ENCODE data around the gene MYL7.
A peak's percentile ranks its signal among the peaks of the same experiment; 100 is the strongest.
"Not testable (repeated sequence)": the region's sequence is repeated elsewhere in the genome, so short reads cannot be mapped to it uniquely, and the experiment has no call there.

Gene MYL7

GRCh38 chr7:44128721-44129582 lies 12.2 kb downstream of the MYL7 start:
- no peak for DNase-seq

DNA sequence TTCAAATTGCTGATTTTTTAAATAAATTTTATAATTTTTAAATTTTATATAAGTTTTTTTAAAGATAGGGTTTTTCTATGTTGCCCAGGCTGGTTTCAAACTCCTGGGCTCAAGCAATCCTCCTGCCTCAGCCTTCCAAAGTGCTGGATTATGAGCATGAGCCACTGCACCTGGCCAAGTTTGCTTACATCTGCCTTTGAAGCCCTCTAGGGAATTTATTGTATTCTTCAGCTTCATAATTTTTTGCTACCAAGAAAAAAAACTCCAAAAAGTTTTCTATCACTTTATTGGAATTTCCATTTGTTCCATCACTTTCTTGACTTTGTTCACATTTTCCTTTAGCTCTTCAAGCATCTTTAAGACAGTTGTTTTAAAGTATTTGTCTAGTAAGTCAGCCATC lies 14.0 kb downstream of the MYL7 start:
- no peak for DNase-seq

DNA sequence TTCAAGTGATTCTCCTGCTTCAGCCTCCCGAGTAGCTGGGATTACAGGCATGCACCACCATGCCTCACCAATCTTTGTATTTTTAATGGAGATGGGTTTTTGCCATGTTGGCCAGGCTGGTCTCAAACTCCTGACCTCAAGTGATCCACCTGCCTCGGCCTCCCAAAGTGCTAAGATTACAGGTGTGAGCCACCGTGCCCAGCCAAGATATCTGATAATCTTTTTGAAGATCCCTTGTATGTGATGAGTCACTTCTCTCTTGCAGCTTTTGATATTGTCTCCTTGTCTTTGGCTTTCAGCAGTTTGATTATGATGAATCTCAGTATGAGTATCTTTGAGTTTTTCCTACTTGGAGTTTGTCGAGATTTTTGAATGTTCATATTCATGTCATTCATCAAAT lies 14.6 kb downstream of the MYL7 start:
- DNase-seq: not testable (repeated sequence)

DNA sequence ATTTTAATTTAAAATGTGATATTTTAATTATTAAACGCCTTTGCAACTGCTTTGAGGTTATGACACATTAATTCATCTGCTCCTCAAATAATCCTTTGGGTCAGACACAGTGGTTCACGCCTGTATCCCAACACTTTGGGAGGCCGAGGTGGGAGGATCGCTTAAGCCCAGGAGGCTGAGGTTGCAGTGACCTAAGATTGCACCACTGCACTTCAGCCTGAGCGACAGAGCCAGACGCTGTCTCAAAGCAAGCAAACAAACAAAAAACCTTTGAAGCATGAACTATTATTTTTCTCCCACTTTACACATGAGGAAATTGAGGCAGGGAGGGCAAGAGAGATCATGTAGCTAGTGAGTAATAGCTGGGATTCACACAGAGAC lies 16.3 kb downstream of the MYL7 start:
- DNase-seq: no peak

GRCh38 chr7:44123190-44124003 lies 17.7 kb downstream of the MYL7 start, which contains the start of gene POLD2:
Gene POLD2, minus strand, starts transcription at chr7:44123548. Its CDS starts 1,495 bp downstream, at chr7:44122053.
- peak; percentile 85 for DNase-seq

- no peak for DNase-seq
Observed at GRCh38 chr7:44122529-44122928, 18.6 kb downstream of the MYL7 start.

DNA sequence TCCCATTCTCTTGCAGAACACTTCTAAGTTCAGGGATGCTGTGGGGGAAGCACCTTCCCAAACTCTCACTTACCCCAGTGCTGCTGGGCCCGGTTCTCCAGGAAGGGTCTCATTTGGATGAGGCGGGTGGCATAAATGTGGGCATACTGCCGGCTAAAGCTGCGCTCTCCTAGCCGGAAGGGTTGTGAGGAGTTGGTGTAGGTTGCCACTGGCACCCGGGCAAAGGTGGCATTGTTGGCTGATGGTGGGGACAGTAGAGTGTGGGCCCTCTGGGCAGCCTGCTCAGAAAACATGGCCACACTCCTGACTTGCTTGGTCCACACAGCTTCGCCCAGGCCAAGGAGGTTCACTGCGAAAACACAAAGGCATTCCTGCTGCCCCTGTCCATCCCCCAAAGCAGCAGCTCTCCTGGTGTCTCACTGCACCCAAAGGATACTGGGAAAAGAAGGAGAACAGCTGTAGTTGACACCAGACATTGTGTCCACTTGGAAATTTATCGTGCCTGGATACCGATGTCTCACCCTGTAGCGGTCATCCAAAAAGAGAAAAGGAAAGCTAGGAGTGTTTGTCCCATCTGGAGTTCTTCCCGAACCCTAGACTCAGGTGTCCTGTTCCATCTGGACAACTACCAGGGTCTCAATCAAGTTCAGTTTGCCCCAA lies 19.2 kb downstream of the MYL7 start:
- no peak for DNase-seq

DNA sequence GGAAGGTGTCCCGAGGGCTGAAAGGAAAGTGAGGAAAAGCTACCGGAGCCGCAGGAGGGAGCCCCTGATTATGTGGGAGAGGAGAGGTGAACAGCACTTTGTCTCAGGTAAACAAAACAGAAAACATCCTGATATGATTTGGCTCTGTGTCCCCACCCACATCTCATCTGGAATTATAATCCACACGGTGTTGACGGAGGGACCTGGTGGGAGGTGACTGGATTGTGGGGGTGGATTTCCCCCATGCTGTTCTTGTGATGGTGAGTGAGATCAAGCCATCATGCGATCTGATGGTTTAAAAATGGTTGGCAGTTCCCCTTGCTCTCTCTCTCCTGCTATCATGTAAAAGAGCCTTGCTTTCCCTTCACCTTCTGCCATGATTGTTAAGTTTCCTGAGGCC lies 20.7 kb downstream of the MYL7 start:
- DNase-seq: no peak

DNA sequence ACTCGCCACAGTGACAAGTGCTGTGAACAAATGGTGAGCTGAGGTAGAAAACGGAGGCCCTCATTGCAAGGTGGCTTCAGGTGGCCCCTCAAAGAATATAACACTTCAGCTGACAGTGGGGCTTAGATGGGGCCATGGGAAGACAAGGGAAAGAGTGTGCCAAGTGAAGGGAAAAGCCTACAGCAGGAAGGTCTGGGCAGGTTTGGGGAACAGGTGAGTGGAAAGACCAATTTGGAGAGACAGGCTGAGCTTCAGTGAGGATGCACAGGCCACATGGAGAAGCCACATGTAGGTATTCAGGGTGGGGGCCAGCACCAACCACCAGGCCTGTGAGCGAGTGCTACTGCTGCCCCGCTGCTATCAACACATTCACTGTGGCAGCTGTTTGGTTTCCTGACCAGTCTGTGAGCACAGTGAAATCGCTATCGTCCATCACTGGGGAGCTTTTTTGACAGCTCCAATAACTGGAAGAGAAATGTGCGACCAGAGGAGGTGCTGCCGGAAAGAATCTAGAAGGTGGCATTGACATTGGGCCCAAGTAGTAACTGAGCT lies 21.2 kb downstream of the MYL7 start:
- no peak for DNase-seq

GRCh38 chr7:44117801-44118429 lies 23.2 kb downstream of the MYL7 start:
- DNase-seq: no peak

- DNase-seq: no peak
Observed at GRCh38 chr7:44116789-44117666, 24.1 kb downstream of the MYL7 start.

GRCh38 chr7:44116087-44116788 lies 24.9 kb downstream of the MYL7 start:
- DNase-seq: no peak

DNA sequence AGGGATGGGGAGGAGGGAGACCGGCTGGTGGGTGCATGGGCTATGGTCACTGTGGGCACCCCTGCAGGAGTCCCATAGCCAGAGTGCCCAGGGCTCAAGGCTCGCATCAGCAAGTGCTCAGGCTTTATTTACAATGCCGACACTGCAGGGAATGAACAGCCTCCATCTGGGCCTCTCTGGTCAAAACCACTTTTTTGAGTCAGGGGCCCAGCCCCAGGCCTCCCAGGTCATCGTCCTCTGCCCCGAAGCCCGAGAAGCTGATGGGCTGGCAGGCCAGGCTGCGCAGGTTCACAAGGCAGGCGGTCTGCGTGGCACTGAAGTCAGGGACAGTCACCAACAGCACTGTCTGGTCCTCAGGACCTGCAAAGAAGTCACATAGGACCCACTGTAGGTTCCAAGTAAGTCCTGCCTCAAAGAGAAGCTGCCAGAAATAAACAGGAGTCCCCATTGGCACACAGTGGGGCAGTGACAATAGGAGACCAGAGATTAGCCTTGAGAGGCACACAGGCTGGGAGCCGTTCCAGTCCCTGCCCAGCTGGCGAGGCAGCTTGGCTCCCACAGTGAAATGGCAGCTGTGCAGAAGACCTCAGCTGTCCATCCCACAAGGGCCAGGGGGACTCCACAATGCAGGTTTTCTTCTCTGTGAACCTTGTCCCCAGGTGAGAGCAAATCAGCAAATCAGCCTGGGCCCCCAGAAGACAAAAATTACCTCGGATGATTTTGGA lies 26.4 kb downstream of the MYL7 start:
- DNase-seq: no peak

GRCh38 chr7:44113764-44114354 lies 27.3 kb downstream of the MYL7 start:
- no peak for DNase-seq

DNA sequence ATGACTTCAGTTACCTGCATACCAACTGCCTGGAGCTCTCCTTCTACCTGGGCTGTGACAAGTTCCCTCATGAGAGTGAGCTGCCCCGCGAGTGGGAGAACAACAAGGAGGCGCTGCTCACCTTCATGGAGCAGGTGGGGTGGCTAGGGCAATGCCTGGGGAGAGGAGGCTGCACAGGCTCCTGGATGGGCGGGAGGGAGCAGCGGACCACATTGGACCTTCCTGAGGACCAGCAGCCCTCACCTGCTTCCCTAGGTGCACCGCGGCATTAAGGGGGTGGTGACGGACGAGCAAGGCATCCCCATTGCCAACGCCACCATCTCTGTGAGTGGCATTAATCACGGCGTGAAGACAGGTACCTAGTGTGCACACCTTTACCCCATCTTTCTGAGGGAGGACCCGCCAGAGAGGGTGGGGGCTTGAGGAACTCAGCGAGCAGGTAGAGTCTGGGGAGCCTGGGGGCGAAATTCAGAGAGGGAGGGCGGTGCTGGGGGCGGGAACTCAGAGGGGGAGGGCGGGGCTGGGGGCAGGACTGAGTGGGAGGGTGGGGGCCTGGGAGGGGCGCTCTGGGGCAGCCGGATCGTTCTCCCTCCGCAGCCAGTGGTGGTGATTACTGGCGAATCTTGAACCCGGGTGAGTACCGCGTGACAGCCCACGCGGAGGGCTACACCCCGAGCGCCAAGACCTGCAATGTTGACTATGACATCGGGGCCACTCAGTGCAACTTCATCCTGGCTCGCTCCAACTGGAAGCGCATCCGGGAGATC lies 28.0 kb downstream of the MYL7 start:
- DNase-seq: no peak

DNA sequence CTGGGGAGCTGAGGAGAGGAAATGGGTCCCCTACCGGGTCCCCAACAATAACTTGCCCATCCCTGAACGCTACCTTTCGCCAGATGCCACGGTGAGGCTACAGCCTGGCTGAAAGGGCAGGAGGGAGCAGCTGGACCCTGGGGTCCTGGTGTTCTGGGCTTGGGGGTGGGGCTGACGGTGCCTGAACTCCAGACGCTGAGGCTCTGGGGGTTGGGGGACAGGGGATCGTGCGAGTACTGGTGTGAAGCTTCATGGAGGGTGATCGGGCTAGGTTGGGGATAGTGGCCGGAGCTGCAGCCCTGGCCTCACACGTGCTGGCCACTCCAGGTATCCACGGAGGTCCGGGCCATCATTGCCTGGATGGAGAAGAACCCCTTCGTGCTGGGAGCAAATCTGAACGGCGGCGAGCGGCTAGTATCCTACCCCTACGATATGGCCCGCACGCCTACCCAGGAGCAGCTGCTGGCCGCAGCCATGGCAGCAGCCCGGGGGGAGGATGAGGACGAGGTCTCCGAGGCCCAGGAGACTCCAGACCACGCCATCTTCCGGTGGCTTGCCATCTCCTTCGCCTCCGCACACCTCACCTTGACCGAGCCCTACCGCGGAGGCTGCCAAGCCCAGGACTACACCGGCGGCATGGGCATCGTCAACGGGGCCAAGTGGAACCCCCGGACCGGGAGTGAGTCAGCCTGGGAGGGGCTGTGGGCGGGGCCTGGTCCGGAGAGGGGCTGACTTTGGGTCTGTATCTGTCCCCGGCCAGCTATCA lies 28.7 kb downstream of the MYL7 start:
- DNase-seq: no peak

- DNase-seq: no peak
Observed at GRCh38 chr7:44111761-44112160, 29.4 kb downstream of the MYL7 start.
